GDM1 (cell line): Measurements from ENCODE around the gene C1orf226.

Experiments used
- DNase-seq: peaks from one replicate; lab custom pipeline; 2025; lab: John Stamatoyannopoulos, UW

Gene C1orf226

GRCh38 chr1:162385280-162385623, 3.7 kb downstream of the C1orf226 start:
- DNase-seq: no peak

- DNase-seq: no peak
Measured at GRCh38 chr1:162385702-162386101, 4.2 kb downstream of the C1orf226 start.

- no peak for DNase-seq
Measured at GRCh38 chr1:162386292-162387225, 5.0 kb downstream of the C1orf226 start.

GRCh38 chr1:162387226-162388082, 5.9 kb downstream of the C1orf226 start:
- no peak for DNase-seq

- DNase-seq: no peak
Measured at GRCh38 chr1:162388083-162388594, 6.6 kb downstream of the C1orf226 start.

- no peak for DNase-seq
Measured at GRCh38 chr1:162388615-162389014, 7.1 kb downstream of the C1orf226 start.

- DNase-seq: no peak
Measured at GRCh38 chr1:162389021-162389818, 7.7 kb downstream of the C1orf226 start.

- no peak for DNase-seq
Measured at GRCh38 chr1:162389971-162390370, 8.4 kb downstream of the C1orf226 start.

GRCh38 chr1:162390396-162391185, 9.1 kb downstream of the C1orf226 start:
- DNase-seq: no peak

- DNase-seq: no peak
Measured at GRCh38 chr1:162391790-162392563, 10.4 kb downstream of the C1orf226 start.

- DNase-seq: no peak
Measured at GRCh38 chr1:162396201-162396906, 14.8 kb downstream of the C1orf226 start.

- no peak for DNase-seq
Measured at GRCh38 chr1:162397039-162397448, 15.5 kb downstream of the C1orf226 start.

- DNase-seq: no peak
Measured at GRCh38 chr1:162397943-162398560, 16.5 kb downstream of the C1orf226 start.

- no peak for DNase-seq
Measured at GRCh38 chr1:162398999-162399580, 17.6 kb downstream of the C1orf226 start.

- no peak for DNase-seq
Measured at GRCh38 chr1:162400790-162401355, 19.3 kb downstream of the C1orf226 start.

- no peak for DNase-seq
Measured at GRCh38 chr1:162404550-162405160, 23.1 kb downstream of the C1orf226 start.

GRCh38 chr1:162405800-162406199, 24.3 kb downstream of the C1orf226 start:
- DNase-seq: no peak

GRCh38 chr1:162406811-162407210, 25.3 kb downstream of the C1orf226 start:
- no peak for DNase-seq
